ENCODE results near the gene TCF4. TPM values are rescaled to one million over a fixed set of nuclear protein-coding genes. Genes with fewer than 3 reads are reported as not detected.

TCF4 gene
- total RNA-seq, 1 experiment from 2014 or later = 0.42 TPM

DNA sequence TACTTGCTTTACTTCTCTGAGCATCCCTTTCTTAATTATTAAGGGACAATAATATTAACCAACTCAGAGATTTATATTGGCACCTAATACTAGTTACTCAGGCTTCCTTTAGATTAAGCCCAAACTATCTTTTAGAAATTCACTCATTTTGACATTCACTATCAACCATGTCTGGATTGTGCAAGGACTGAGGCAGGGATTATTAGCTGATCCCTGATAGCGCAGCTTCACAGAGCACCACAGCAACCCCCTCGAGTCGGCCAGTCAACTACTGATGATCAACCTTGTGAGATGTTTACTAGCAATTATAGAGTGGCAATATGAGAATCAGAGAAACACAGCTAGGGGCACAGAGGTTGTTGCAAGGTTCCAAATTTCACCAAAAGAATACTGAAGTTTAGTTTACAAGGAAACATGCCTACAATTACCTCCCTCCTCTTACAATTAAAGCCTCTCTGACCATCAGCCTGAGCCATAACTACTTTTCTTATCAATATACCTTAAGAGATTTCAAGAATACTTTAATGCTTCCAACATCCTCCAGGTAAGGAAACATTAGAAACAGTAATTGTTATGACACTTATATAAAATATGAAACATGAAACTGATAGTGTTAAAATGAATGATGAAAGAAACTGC lies 191.6 kb downstream of the TCF4 start:
- ATAC-seq (no peak), DNase-seq (ENCODE audit: low read depth, low spot score) (no peak)
- Histone ChIP-seq H3K9ac (ENCODE audit: low read length) (no peak overlapping the region), H2AFZ (ENCODE audit: low read depth, low read length, poor library complexity, severe bottlenecking) (no peak overlapping the region), H3K9me2 (ENCODE audit: insufficient read depth) (no peaks in the 10 kb centered on the region), H3K27ac (ENCODE audit: low read depth, low read length) (no peak overlapping the region), H3K79me2 (ENCODE audit: insufficient read depth, low read length) (no peaks in the 10 kb centered on the region), H3K9me3 (ENCODE audit: control insufficient read depth in 1 of 2, insufficient read depth in 1 of 2, low read depth in 1 of 2, low read length in 2 of 2) (no peaks in the 10 kb centered on the region; a peak in 2 of 4 replicates), H3K4me1 (ENCODE audit: control insufficient read depth in 1 of 2, insufficient read depth in 2 of 2, low read length in 2 of 2) (no peaks in the 10 kb centered on the region), H3K4me3 (replicated peaks in 1 of 2; ENCODE audit: low read depth in 1 of 2, low read length in 2 of 2) (no peak overlapping the region), H3K36me3 (ENCODE audit: control insufficient read depth in 1 of 2, insufficient read depth in 2 of 2, low read length in 2 of 2) (no peaks in the 10 kb centered on the region), H3K4me2 (ENCODE audit: low read length) (no peak overlapping the region), H3K27me3 (ENCODE audit: insufficient read depth, low read length) (no peaks in the 10 kb centered on the region), H4K20me1 (ENCODE audit: insufficient read depth) (no peaks in the 10 kb centered on the region)
- TF ChIP-seq SP1 (IDR thresholded peaks at IDR 0.05; ENCODE audit: low read depth) = no peak
- no peak for TF ChIP-seq RAD21 (IDR thresholded peaks at IDR 0.05; ENCODE audit: low read depth)
- no peak for TF ChIP-seq CEBPB (IDR thresholded peaks at IDR 0.05; ENCODE audit: low read depth)
- no peak for TF ChIP-seq EZH2phosphoT487 (IDR thresholded peaks at IDR 0.05; ENCODE audit: borderline replicate concordance)
- TF ChIP-seq FOSL1 (IDR thresholded peaks at IDR 0.05; ENCODE audit: low read depth) = no peak
- no peak for TF ChIP-seq ZFX (IDR thresholded peaks at IDR 0.05)
- TF ChIP-seq, protein P1, sequence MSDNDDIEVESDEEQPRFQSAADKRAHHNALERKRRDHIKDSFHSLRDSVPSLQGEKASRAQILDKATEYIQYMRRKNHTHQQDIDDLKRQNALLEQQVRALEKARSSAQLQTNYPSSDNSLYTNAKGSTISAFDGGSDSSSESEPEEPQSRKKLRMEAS (IDR thresholded peaks at IDR 0.05) = no peak
- no peak for TF ChIP-seq TCF7L2 (IDR thresholded peaks at IDR 0.05; ENCODE audit: borderline replicate concordance, extremely low read depth, insufficient read depth, insufficient read length)
- TF ChIP-seq, protein P2, sequence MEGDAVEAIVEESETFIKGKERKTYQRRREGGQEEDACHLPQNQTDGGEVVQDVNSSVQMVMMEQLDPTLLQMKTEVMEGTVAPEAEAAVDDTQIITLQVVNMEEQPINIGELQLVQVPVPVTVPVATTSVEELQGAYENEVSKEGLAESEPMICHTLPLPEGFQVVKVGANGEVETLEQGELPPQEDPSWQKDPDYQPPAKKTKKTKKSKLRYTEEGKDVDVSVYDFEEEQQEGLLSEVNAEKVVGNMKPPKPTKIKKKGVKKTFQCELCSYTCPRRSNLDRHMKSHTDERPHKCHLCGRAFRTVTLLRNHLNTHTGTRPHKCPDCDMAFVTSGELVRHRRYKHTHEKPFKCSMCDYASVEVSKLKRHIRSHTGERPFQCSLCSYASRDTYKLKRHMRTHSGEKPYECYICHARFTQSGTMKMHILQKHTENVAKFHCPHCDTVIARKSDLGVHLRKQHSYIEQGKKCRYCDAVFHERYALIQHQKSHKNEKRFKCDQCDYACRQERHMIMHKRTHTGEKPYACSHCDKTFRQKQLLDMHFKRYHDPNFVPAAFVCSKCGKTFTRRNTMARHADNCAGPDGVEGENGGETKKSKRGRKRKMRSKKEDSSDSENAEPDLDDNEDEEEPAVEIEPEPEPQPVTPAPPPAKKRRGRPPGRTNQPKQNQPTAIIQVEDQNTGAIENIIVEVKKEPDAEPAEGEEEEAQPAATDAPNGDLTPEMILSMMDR (IDR thresholded peaks at IDR 0.05 in 2 of 3, conservative IDR thresholded peaks at IDR 0.05 in 1 of 3; ENCODE audit: borderline replicate concordance in 1 of 3, insufficient read depth in 1 of 3, low read depth in 2 of 3, low read length in 2 of 3) = no peak
- no peak for TF ChIP-seq CBX3 (IDR thresholded peaks at IDR 0.05; ENCODE audit: low read depth)
- TF ChIP-seq YY1 (IDR thresholded peaks at IDR 0.05; ENCODE audit: extremely low read depth, insufficient replicate concordance, low read depth, low read length) = no peak
- TF ChIP-seq EGR1 (IDR thresholded peaks at IDR 0.05; ENCODE audit: low read depth) = no peak
- no peak for TF ChIP-seq JUND (IDR thresholded peaks at IDR 0.05)
- TF ChIP-seq EZH2 (IDR thresholded peaks at IDR 0.05) = no peak
- CTCF ChIA-PET = no interaction called here
- intact Hi-C loops (cut with micrococcal nuclease) = no loop called here
- RAD21 ChIA-PET (ENCODE audit: low non-redundant PET in 1 of 2, low total read pairs in 2 of 2, uncharacterized antibody in 2 of 2, unreplicated experiment in 2 of 2) = no interaction called here
- no TSS peak for BruUV-seq (replicated peaks)
- POLR2A ChIA-PET = no interaction called here
